ENCODE results near the gene MAST2.
"Not testable (repeated sequence)": the region's sequence is repeated elsewhere in the genome, so short reads cannot be mapped to it uniquely, and the experiment has no call there.

MAST2 gene

DNA sequence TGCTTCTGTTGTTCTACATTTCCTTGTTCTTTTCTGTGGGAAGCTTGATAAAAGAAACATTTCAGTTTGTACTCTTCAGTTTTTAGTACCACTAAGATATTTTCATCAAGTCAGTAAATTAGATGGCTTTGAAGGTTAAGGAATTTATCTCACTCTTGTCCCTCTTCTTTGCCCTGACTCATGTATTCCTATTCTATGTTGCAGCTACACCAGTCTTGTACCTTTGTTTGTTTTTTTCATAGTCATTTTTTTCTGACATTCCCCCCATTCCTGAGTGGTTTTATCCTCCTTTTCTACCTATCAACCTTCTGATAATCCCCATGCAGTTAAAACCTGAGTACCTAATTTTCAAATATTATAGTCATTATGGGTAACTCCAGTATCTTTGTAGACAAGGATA is 65.4 kb downstream of the MAST2 start:
- Histone ChIP-seq H3K9me3 (ENCODE audit: insufficient read depth, low read length) (no peaks in the 10 kb centered on the region), H3K4me3 (ENCODE audit: insufficient read length, low read depth) (no peak overlapping the region), H3K36me3 (ENCODE audit: insufficient read depth, insufficient read length, low read length) (peaks cover 3% of the 10 kb centered on the region), H3K9ac (ENCODE audit: insufficient read length, low read depth) (no peak overlapping the region), H3K27me3 (ENCODE audit: insufficient read depth, insufficient read length) (no peaks in the 10 kb centered on the region), H3K4me1 (ENCODE audit: insufficient read depth, insufficient read length) (no peaks in the 10 kb centered on the region)
- no peak for DNase-seq (ENCODE audit: low read depth, low spot score)
- TF ChIP-seq SUZ12 (IDR thresholded peaks at IDR 0.05; ENCODE audit: extremely low read depth, insufficient read depth, insufficient read length) (no peak), ZNF274 (IDR thresholded peaks at IDR 0.05; ENCODE audit: low read depth, low read length) (no peak)

GRCh38 chr1:45870500-45870899 is 67.1 kb downstream of the MAST2 start:
- H3K9me3 ChIP-seq (ENCODE audit: insufficient read depth, low read length): no peaks in the 10 kb centered on the region
- no peak overlapping the region for H3K9ac ChIP-seq (ENCODE audit: insufficient read length, low read depth)
- no peaks in the 10 kb centered on the region for H3K27me3 ChIP-seq (ENCODE audit: insufficient read depth, insufficient read length)
- peaks cover 3% of the 10 kb centered on the region for H3K36me3 ChIP-seq (ENCODE audit: insufficient read depth, insufficient read length, low read length)
- DNase-seq (ENCODE audit: low read depth, low spot score): no peak
- H3K4me1 ChIP-seq (ENCODE audit: insufficient read depth, insufficient read length): no peaks in the 10 kb centered on the region
- H3K4me3 ChIP-seq (ENCODE audit: insufficient read length, low read depth): no peak overlapping the region
- no peak for TF ChIP-seq ZNF274 (IDR thresholded peaks at IDR 0.05; ENCODE audit: low read depth, low read length)
- TF ChIP-seq SUZ12 (IDR thresholded peaks at IDR 0.05; ENCODE audit: extremely low read depth, insufficient read depth, insufficient read length): no peak
- no peak for TF ChIP-seq YY1 (IDR thresholded peaks at IDR 0.05; ENCODE audit: insufficient read depth, insufficient read length)

GRCh38 chr1:45872173-45872801 is 68.9 kb downstream of the MAST2 start:
- not testable (repeated sequence) for H3K4me3 ChIP-seq (ENCODE audit: insufficient read length, low read depth); H3K36me3 ChIP-seq (ENCODE audit: insufficient read depth, insufficient read length, low read length); H3K9ac ChIP-seq (ENCODE audit: insufficient read length, low read depth); H3K27me3 ChIP-seq (ENCODE audit: insufficient read depth, insufficient read length); H3K4me1 ChIP-seq (ENCODE audit: insufficient read depth, insufficient read length); H3K9me3 ChIP-seq (ENCODE audit: insufficient read depth, low read length)
- DNase-seq (ENCODE audit: low read depth, low spot score): peak; percentile 2

- TF ChIP-seq ZNF274 (IDR thresholded peaks at IDR 0.05; ENCODE audit: low read depth, low read length): no peak
- TF ChIP-seq SUZ12 (IDR thresholded peaks at IDR 0.05; ENCODE audit: extremely low read depth, insufficient read depth, insufficient read length): no peak
- no peak for TF ChIP-seq YY1 (IDR thresholded peaks at IDR 0.05; ENCODE audit: insufficient read depth, insufficient read length)
- Histone ChIP-seq H3K9ac (ENCODE audit: insufficient read length, low read depth) (no peak overlapping the region), H3K4me3 (ENCODE audit: insufficient read length, low read depth) (no peak overlapping the region), H3K9me3 (ENCODE audit: insufficient read depth, low read length) (no peaks in the 10 kb centered on the region), H3K36me3 (ENCODE audit: insufficient read depth, insufficient read length, low read length) (no peaks in the 10 kb centered on the region), H3K27me3 (ENCODE audit: insufficient read depth, insufficient read length) (no peaks in the 10 kb centered on the region), H3K4me1 (ENCODE audit: insufficient read depth, insufficient read length) (no peaks in the 10 kb centered on the region)
- DNase-seq (ENCODE audit: low read depth, low spot score): no peak
Measured at GRCh38 chr1:45876000-45876617, 72.7 kb downstream of the MAST2 start.

GRCh38 chr1:45877264-45877663 is 73.9 kb downstream of the MAST2 start:
- H3K36me3 ChIP-seq (ENCODE audit: insufficient read depth, insufficient read length, low read length): peaks cover under 1% of the 10 kb centered on the region
- no peak for TF ChIP-seq SUZ12 (IDR thresholded peaks at IDR 0.05; ENCODE audit: extremely low read depth, insufficient read depth, insufficient read length)
- no peak for TF ChIP-seq YY1 (IDR thresholded peaks at IDR 0.05; ENCODE audit: insufficient read depth, insufficient read length)
- no peak for TF ChIP-seq ZNF274 (IDR thresholded peaks at IDR 0.05; ENCODE audit: low read depth, low read length)
- no peaks in the 10 kb centered on the region for H3K27me3 ChIP-seq (ENCODE audit: insufficient read depth, insufficient read length)
- no peak overlapping the region for H3K4me3 ChIP-seq (ENCODE audit: insufficient read length, low read depth)
- no peak overlapping the region for H3K9ac ChIP-seq (ENCODE audit: insufficient read length, low read depth)
- no peaks in the 10 kb centered on the region for H3K9me3 ChIP-seq (ENCODE audit: insufficient read depth, low read length)
- DNase-seq (ENCODE audit: low read depth, low spot score): no peak
- no peaks in the 10 kb centered on the region for H3K4me1 ChIP-seq (ENCODE audit: insufficient read depth, insufficient read length)

GRCh38 chr1:45879885-45880598 is 76.6 kb downstream of the MAST2 start:
- H3K4me3 ChIP-seq (ENCODE audit: insufficient read length, low read depth): no peak overlapping the region
- H3K4me1 ChIP-seq (ENCODE audit: insufficient read depth, insufficient read length): no peaks in the 10 kb centered on the region
- TF ChIP-seq ZNF274 (IDR thresholded peaks at IDR 0.05; ENCODE audit: low read depth, low read length) (no peak), SUZ12 (IDR thresholded peaks at IDR 0.05; ENCODE audit: extremely low read depth, insufficient read depth, insufficient read length) (no peak), YY1 (IDR thresholded peaks at IDR 0.05; ENCODE audit: insufficient read depth, insufficient read length) (no peak)
- no peaks in the 10 kb centered on the region for H3K9me3 ChIP-seq (ENCODE audit: insufficient read depth, low read length)
- peaks cover 7% of the 10 kb centered on the region for H3K36me3 ChIP-seq (ENCODE audit: insufficient read depth, insufficient read length, low read length)
- no peak overlapping the region for H3K9ac ChIP-seq (ENCODE audit: insufficient read length, low read depth)
- no peak for DNase-seq (ENCODE audit: low read depth, low spot score)
- H3K27me3 ChIP-seq (ENCODE audit: insufficient read depth, insufficient read length): no peaks in the 10 kb centered on the region

- H3K27me3 ChIP-seq (ENCODE audit: insufficient read depth, insufficient read length): no peaks in the 10 kb centered on the region
- DNase-seq (ENCODE audit: low read depth, low spot score): no peak
- H3K4me3 ChIP-seq (ENCODE audit: insufficient read length, low read depth): no peak overlapping the region
- no peaks in the 10 kb centered on the region for H3K4me1 ChIP-seq (ENCODE audit: insufficient read depth, insufficient read length)
- H3K9ac ChIP-seq (ENCODE audit: insufficient read length, low read depth): no peak overlapping the region
- TF ChIP-seq ZNF274 (IDR thresholded peaks at IDR 0.05; ENCODE audit: low read depth, low read length): no peak
- TF ChIP-seq YY1 (IDR thresholded peaks at IDR 0.05; ENCODE audit: insufficient read depth, insufficient read length): no peak
- no peak for TF ChIP-seq SUZ12 (IDR thresholded peaks at IDR 0.05; ENCODE audit: extremely low read depth, insufficient read depth, insufficient read length)
- peaks cover 7% of the 10 kb centered on the region for H3K36me3 ChIP-seq (ENCODE audit: insufficient read depth, insufficient read length, low read length)
- H3K9me3 ChIP-seq (ENCODE audit: insufficient read depth, low read length): no peaks in the 10 kb centered on the region
Measured at GRCh38 chr1:45880930-45881329, 77.5 kb downstream of the MAST2 start.

Measured in NT2/D1 (cell line).